Measurements from ENCODE around the gene POU3F3.

Gene POU3F3

DNA sequence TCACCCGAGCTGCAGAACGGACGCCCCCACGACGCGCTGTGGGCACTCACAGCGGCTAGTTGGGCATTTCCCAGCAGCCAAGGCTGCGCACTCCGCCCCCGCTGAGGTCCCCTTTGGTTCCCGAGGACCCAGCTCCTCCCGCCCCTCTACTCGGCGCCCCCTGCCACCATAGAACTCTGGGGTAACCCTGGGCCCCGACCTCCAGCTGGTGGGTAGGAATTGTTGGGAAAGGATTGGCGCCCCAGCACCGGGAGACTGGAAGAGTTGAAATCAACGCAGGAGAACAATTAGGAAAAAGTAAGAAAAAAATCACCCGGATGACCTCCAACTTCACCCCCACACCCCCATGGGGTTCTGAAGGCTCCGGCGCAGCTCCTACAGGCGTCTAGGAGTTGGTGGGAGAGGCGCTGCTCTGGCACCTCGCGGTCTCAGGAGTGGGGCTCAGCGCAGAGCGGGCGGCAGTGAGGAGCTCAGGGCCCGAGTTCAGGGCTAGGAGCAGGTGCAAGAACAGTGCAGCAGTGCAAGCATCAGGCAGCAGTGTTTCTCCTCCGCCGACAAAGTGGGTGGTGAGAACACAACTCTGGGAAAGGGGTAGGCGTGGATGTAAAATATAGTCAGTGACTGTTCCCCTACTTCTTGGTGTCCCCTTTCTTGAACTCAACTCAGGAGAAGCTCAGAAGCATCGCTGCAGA lies 14.0 kb downstream of the POU3F3 start:
- no peak overlapping the region for H3K27ac ChIP-seq
- TF ChIP-seq, protein P1, sequence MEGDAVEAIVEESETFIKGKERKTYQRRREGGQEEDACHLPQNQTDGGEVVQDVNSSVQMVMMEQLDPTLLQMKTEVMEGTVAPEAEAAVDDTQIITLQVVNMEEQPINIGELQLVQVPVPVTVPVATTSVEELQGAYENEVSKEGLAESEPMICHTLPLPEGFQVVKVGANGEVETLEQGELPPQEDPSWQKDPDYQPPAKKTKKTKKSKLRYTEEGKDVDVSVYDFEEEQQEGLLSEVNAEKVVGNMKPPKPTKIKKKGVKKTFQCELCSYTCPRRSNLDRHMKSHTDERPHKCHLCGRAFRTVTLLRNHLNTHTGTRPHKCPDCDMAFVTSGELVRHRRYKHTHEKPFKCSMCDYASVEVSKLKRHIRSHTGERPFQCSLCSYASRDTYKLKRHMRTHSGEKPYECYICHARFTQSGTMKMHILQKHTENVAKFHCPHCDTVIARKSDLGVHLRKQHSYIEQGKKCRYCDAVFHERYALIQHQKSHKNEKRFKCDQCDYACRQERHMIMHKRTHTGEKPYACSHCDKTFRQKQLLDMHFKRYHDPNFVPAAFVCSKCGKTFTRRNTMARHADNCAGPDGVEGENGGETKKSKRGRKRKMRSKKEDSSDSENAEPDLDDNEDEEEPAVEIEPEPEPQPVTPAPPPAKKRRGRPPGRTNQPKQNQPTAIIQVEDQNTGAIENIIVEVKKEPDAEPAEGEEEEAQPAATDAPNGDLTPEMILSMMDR (IDR thresholded peaks at IDR 0.05): no peak
- TF ChIP-seq ZFX (IDR thresholded peaks at IDR 0.05; ENCODE audit: borderline replicate concordance): no peak

DNA sequence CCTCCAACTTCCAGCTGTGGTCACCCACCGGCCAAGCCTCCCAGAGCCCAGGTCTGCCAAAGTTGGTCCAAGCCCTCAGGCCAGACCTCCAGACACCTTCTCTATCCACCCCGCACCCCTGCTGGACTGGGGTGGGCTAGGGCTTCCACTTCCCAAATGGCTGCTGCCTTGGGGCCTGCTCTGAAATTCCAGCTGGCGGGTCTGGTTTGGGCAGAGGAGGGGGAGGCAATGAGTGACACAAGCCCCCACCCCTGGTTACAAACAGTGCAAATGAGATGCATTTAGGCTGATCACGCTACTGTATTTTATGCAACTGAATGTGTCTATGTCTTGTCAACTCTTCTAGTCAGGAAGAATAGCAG lies 14.6 kb downstream of the POU3F3 start:
- H3K27ac ChIP-seq: no peak overlapping the region
- TF ChIP-seq, protein P1 (IDR thresholded peaks at IDR 0.05): no peak
- no peak for TF ChIP-seq ZFX (IDR thresholded peaks at IDR 0.05; ENCODE audit: borderline replicate concordance)

DNA sequence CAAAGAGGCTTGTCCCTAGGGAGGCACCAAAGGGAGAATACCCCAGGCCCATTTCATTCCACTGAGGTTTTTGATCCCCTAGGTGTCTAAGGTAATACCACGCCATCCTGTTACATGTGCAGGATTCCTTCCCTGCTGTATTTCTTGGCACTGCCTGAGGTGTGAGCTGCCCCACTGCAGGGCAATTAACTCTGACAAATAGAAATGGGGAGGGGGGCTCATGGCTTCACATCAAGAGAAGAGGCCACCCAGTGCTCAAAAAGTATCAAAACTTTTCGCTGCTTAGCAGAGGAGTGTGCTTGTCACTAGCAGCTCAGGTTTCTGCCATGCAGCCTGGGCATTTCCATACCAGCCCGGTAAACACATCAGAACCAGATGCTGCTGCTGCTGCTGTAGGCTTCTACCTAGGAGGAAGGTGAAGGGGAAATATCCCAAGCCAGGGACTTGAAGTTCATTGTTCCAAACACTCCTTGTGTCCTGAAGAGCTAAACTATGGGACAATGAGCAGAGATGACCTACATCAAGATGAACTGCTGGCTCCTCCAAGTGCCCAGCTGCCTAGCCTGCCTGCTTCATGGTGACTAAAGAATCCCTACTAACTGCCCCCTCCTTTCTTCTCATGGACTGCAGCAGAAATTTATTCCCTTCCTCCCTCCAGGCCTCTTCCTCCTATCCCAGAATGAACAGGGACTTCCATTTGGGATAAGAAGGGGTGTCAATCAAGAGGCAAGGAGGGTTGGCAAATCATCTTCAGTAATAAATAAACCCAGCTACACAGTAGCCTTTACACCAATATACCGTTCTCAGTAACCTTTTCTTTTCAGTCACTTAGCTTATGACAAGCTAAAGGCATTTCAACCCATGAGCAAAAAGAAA lies 16.4 kb downstream of the POU3F3 start:
- no peak overlapping the region for H3K27ac ChIP-seq
- TF ChIP-seq, protein P1 (IDR thresholded peaks at IDR 0.05): no peak

DNA sequence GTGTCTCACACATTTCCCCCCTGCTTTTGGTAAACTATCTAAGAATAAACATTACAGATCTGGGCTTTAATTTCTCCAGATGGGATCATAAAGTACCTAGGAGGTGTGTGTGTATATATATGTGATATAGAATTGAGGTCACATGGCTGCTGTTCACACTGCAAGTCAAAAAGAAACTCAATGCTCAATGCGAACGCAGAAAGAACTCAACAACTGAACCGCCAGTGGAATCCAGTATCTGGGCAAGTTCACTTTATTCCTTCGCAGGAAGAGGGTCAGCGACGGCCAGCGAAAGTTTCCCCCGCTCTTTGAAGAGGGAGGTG lies 17.7 kb downstream of the POU3F3 start:
- TF ChIP-seq ZFX (IDR thresholded peaks at IDR 0.05; ENCODE audit: borderline replicate concordance): no peak
- TF ChIP-seq, protein P1 (IDR thresholded peaks at IDR 0.05): no peak
- H3K27ac ChIP-seq: no peak overlapping the region

DNA sequence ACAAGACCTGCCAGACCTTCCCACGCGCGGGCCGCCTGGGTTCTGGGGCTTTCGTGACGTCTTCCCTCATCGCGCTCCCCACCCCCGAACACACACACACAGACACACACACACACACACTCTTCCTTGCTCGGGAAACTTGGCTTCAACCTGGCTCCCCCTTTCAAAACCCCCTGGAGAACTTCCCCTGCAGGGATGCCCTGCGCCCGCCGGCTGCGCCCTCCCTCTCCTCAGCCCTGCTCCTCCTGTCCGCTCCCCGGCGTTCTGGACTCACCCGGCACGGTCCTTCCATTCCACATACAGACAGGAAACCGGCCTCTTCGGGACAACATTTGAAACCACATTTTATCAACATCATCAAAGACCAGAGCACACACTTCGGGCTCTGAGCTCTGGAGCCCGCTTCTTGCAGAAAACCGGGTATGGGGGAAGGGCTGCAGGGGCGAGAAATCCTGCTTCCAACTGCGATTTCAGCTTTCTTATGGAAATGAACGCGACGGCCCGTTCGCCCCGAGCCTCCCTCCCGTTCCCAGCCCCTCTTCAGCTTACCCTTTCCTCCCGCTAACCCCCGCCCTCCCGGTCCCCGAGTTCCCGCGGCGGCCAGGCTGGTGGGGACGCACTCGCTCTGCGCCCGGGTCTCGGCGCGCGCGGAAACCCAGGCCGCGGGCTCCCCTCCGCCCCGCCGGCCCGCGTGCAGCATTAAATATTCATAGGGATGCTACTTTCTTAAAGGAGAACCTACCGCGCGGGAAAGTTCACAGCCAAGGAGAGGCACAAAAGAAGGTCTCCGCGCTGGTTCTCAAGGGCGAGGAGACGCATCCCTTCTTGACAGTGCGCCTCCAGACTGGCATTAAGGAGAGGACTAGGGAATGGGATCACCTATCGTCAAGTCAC lies 18.3 kb downstream of the POU3F3 start:
- H3K27ac ChIP-seq: peak overlapping the region; percentile 49; the same call in 1 of the 2 replicates

DNA sequence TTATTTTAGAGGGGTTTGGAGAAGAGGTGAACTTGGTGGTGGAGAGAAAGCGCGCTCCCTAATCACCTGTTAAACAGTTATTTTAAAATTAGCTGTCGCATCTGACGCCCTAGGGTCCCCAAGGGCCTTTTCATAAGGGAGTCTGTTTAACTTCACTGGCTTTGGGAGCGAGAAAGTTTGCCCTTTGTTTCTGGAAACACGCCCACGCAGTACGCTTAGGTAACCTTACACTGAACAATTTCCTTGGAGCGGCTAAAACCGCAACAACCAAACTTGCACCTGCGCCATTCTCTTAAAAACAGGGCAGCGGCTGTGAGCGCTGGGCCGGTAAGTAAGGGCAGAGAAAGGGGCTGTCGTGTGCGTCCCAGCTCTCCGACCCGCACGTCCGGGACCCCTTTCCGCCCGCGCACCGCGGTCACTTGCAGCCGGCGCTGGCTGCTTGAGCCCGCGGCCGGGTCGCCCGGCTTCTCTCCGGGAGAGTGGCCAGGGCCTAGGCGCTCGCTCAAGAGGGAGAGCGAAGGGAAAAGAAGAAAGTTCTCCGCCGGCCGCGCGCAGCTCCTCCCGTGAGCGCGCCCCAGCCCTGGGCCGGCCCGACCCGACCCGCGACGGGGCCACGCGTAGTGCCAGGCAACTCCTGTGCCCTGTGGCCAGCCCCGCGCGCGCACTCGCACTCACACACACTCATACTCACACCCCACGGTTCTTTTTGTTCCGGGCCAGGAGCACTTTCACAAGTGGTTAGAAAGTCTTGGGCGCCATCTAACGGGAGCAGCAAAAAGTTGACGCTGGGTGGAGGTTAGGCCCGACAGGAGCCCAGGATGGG lies 19.2 kb downstream of the POU3F3 start:
- TF ChIP-seq, protein P1 (IDR thresholded peaks at IDR 0.05): peak; percentile 81
- TF ChIP-seq ZFX (IDR thresholded peaks at IDR 0.05; ENCODE audit: borderline replicate concordance): no peak
- H3K27ac ChIP-seq: peak overlapping the region; percentile 49

More for the DNA sequence above, 18.3 kb downstream of the POU3F3 start:
- TF ChIP-seq ZFX (IDR thresholded peaks at IDR 0.05; ENCODE audit: borderline replicate concordance): no peak
- TF ChIP-seq, protein P1 (IDR thresholded peaks at IDR 0.05): no peak
